Measurements from ENCODE around the gene SERINC3.
"Not testable (repeated sequence)": the region's sequence is repeated elsewhere in the genome, so short reads cannot be mapped to it uniquely, and the experiment has no call there.

SERINC3 gene

DNA sequence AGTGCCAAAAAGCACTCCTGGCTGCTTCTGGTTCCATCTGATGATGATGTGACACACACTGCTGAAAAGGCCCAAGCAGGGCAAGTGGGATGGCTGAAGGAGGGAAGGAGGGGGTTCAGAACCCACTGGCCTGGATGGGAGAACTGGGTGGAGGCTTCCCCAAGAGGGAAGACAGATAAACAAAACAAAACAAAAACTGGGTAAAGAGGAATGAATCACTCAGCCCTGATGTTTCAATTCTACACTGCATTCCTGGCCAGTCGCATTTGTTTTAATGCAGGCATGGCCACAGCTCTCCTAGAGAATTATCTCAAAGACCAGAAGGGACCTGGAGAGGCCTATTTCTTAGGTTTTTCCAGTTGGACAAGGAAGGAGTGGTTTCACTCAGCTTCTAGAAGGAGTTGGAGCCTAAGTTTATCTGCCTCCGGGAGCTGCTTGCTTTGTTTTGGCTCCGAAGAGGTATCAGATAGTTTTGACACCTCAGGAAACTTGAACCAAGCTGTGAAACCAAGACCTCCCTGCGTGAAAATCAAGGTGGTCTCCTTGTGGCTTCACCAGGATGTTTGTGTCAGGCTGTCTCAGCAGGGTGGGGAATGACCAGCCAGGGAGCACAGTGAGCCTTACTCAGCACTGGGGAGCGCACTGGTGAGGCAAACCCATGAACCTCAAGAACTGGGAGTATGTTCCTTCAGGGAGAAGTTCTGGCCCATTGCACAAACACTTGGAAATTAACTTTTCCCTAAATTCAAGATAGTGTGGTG, 30.1 kb downstream of the SERINC3 start:
- no peak for DNase-seq (ENCODE audit: low spot score)

DNA sequence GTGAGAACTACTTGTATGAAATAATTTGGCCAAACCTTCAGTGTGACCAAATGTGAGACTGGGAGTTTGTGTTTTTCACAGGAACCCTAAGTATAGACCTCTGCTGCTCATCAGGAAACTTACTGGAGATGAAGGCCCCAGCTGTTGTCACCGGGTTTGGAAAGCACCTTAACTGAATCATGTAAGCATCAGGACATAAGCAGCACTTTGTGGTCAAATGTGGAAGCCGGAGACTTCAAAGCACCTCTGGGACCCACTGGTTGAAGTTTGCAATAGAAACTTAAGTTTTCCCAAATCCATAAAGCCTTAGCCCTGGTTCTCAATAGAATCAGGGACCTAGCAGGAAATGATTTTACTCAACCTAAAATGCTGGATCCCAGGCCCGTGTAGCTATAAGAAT, 31.9 kb downstream of the SERINC3 start:
- no peak for DNase-seq (ENCODE audit: low spot score)

GRCh38 chr20:44489223-44489622, 32.6 kb downstream of the SERINC3 start:
- no peak for DNase-seq (ENCODE audit: low spot score)

DNA sequence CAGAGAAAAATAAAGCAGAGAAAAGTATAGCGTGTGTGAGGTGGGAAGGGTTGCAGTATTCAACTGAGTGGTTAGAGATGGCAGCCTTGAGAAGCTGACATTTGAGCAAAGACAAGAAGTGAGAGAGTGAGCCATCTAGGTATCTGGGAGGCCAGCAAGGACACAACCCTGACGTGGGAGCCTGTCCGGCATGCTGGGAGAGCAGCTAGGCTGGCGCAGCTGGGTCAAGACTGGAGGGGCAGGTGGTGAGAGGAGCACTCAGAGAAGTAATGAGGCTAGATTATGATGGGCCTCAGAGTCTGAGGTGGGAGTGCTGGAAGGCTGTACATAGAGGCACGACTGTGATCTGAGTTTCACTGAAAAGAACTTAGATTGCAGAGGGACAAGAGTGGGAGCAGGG, 33.3 kb downstream of the SERINC3 start:
- DNase-seq (ENCODE audit: low spot score): no peak

DNA sequence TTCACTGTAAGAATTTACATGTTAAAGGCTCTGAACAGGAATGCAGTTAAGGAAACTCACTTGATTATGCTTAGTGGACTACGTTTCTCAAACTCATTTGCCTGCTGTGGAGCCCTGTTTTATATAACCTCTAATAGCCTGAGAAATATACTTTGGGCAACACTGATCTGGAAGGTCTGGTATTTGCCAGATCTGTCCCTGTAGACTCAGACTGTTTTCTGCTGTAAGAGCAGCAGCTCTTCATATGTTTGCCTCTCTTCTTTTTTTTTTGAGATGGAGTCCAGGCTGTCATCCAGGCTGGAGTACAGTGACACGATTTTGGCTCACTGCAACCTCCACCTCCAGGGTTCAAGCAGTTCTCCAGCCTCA, 36.1 kb downstream of the SERINC3 start:
- no peak for DNase-seq (ENCODE audit: low spot score)

DNA sequence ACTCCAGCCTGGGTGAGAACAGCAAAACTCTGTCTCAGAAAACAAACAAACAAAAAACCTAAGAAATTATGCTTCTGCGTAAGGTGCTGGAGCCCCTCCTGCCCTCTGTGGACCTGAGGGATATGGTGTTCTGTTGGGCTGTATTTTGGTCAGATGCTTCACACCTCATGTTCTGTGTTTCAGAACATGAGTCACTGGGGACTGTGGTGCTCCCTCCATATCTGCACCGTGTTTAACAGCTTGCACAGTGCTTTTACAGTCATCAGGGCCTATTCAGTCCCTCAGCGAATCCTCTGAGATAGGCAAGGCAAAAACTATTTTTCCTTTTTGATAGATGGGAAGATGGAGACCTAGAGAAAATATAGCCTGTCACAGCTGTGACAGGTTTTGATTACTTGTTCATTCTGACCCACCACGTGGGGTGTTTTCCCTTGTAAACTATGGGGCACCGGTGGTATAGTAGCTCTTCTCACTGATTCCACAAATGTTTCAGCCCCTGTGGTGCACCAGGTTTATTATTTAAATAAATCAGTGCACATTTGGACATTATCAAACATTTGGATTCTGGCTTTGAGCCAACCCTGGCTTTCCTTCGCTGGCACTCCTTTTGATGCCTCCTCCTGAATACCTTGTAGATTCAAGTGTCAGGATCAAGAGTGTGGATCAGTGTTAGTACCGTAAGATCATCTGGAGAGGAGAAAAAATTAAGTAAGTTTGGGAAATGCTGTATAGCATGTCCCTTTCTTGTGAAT, 36.6 kb downstream of the SERINC3 start:
- DNase-seq (ENCODE audit: low spot score): no peak

GRCh38 chr20:44483112-44483511, 38.8 kb downstream of the SERINC3 start:
- DNase-seq (ENCODE audit: low spot score): no peak

DNA sequence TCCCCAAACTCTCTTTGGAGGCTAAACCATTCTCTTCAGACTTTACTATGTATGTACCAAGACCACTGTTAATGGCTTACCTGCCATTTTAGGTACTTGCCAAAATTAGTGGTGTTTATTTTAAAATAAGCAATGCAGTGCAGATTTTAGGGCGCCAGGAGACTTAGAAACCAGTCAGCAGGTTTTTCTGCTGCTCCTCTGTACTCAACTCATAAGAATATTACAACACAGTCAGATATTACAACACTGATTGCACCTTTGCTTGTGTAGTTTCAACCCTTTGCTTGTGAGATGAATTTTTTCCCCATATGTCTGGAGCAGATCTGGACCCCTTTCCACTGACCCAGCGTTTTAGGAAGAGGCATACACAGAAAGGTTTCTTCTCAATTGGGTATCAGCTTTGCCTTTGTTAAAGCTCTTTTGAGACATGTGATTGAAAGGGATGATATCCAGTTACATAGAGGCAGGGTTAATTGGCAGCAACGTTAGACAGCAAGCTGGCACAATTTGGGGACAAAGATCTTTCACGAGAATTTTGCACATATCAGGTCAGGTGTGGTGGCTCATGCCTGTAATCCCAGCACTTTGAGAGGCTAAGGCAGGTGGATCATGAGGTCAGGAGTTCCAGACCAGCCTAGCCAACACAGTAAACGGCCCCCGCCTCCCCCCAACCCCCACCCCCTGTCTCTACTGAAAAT, 40.0 kb downstream of the SERINC3 start:
- DNase-seq (ENCODE audit: low spot score): no peak

- no peak for DNase-seq (ENCODE audit: low spot score)
These were observed 41.8 kb downstream of the SERINC3 start for GRCh38 chr20:44480097-44480496.

DNA sequence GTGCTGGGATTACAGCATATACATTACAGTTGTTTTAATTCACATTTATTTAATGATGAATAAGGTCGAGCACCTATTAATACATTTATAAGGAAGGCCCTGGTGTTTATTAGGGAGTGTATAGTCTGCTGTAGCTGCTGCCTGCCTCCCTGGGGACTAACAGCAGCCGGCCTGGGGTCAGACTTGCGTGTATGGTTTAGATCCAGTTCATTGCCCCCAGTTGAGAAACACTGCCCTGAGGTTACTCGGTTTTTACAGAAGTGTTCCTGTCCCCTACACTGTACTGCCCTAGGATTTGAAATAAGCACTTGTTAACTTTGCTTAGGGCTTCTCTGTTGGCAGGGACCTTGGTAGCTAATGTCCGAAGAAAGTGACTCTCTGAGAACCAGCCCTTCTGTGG, 42.2 kb downstream of the SERINC3 start:
- no peak for DNase-seq (ENCODE audit: low spot score)

- DNase-seq (ENCODE audit: low spot score): no peak
These were observed 43.7 kb downstream of the SERINC3 start for GRCh38 chr20:44478206-44478605.

- no peak for DNase-seq (ENCODE audit: low spot score)
These were observed 44.7 kb downstream of the SERINC3 start for GRCh38 chr20:44477151-44477550.

GRCh38 chr20:44475694-44476560, 45.9 kb downstream of the SERINC3 start, which contains the start of gene TTPAL:
TSS of gene TTPAL (plus strand) at chr20:44475874. CDS start at chr20:44480000, 4,126 bp downstream.
- peak; percentile 87 for DNase-seq (ENCODE audit: low spot score)

GRCh38 chr20:44475372-44475693, 46.5 kb downstream of the SERINC3 start:
- no peak for DNase-seq (ENCODE audit: low spot score)

GRCh38 chr20:44472283-44472682, 49.6 kb downstream of the SERINC3 start:
- not testable (repeated sequence) for DNase-seq (ENCODE audit: low spot score)

DNA sequence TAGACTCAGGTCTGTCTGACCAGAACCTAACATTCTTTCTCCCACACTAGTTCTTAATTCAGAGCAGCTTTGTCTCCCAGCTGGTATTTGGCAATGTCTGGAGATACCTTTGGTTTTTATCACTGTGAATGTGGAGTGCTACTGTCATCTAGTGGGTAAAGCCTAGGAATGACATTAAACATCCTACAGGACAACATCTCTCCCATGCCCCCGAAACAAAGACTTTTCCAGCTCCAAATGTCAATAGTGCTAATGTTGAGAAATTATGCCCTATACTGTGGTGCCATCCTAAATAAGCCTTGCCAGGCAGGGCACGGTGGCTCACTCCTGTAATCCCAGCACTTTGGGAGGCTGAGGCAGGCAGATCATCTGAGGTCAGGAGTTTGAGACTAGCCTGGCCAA, 50.4 kb downstream of the SERINC3 start:
- no peak for DNase-seq (ENCODE audit: low spot score)

DNA sequence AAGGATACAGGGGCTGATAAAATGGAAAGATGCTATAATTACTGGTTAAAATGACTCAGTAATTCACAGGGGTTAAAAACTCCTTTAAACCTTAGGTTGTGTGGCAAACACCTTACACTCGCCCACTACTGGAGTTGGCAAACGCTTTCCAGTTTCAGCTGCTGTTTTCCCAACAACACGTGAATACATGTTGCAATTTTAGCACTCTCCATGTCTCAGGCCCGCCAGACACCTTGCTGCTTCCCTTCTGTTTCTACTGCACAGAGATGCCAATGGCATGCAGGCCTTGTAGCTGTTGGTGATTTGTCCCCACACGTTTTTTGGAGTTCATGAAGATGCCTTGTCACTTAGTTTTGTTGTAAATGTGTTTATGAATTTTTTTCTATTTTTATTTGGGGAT, 51.5 kb downstream of the SERINC3 start:
- DNase-seq (ENCODE audit: low spot score): no peak

GRCh38 chr20:44468044-44468782, 53.7 kb downstream of the SERINC3 start:
- no peak for DNase-seq (ENCODE audit: low spot score)

GRCh38 chr20:44467289-44467883, 54.5 kb downstream of the SERINC3 start:
- no peak for DNase-seq (ENCODE audit: low spot score)

DNA sequence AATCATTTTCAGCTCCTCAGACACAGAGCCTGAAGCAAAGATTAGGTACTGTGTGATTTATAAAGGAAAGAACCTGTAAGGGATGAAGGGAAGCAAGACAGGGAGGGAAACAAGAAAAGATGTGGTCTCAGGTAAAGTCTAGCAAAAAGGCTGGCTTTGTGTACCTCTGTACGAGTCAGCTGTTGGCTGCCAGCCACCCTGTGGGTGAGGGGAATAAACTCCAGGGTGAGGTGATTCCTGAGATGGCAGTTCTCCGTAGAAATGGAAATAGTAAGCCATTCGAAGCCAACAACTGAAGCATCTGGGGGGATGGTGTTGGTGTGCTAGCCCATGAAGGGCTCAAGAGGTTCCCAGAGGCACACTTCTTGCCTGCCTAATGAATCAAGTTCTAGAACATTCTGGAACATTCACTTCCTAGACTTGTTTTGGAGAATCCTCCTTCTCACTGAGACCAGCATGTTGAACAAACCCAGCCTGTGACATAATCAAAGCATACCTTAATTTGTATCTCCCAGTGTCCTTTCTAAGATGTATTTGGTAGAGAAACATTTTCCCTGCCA, 56.8 kb downstream of the SERINC3 start:
- no peak for DNase-seq (ENCODE audit: low spot score)

DNA sequence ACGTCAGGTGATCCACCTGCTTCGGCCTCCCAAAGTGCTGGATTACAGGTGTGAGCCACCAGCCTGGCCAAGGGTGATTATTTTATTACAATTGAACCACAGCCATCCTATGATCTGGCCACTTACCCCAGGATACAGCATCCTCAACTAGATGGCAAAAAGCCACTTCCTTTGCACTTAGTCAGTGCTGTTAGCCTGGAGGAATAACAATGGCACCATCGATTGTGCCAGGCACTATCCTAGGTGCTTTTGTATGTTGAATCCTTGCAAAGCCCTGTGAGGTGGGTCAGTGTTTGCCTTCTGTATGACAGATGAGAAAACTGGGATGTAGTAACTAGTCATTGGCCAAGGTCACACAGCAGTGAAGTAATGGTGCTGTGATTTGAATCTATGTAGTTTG, 57.4 kb downstream of the SERINC3 start:
- no peak for DNase-seq (ENCODE audit: low spot score)
